Coronary artery (tissue), 2 donors: ENCODE results near the gene PALM3.

Experiments
- DNase-seq: peaks from one replicate; pipeline ENCODE4 v3.0.0-alpha.2; 2017; ENCODE audit warnings: low spot score
- H3K27ac ChIP-seq, 2 donors: fragments of 200-600 bp; sonication (generic); one replicate each; pipeline ENCODE4 v1.5.1; 2016 to 2019
- H3K4me3 ChIP-seq: fragments of 200-600 bp; sonication (generic); 2 replicates; pipeline ENCODE4 v1.5.1; 2016; ENCODE audit warnings: mild to moderate bottlenecking, moderate library complexity
- TF ChIP-seq, protein P1 (sequence below): fragments of 200-600 bp; sonication (generic); IDR thresholded peaks from one replicate; pipeline ENCODE4 v1.5.1; 2019; ENCODE audit warnings: antibody characterized with exemption

The PALM3 gene

DNA sequence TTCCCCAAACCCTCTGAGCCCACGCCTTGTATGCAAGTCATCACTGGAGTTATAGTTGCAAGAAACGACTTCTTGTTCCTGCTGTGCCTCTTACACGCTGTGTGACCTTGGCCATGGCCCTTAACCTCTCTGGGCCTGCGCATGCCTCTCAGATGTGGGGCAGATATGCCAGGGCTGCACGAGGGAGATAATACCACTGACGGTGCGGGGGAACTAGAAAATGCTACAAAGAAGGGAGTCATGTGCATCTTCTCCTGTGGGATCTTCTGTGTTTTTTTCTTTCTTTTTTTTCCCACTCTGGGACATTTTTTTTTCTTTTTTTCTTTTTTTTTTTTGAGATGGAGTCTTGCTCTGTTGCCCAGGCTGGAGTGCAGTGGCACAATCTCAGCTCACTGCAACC lies 33.0 kb upstream of the PALM3 start:
- no peak overlapping the region for H3K27ac ChIP-seq

DNA sequence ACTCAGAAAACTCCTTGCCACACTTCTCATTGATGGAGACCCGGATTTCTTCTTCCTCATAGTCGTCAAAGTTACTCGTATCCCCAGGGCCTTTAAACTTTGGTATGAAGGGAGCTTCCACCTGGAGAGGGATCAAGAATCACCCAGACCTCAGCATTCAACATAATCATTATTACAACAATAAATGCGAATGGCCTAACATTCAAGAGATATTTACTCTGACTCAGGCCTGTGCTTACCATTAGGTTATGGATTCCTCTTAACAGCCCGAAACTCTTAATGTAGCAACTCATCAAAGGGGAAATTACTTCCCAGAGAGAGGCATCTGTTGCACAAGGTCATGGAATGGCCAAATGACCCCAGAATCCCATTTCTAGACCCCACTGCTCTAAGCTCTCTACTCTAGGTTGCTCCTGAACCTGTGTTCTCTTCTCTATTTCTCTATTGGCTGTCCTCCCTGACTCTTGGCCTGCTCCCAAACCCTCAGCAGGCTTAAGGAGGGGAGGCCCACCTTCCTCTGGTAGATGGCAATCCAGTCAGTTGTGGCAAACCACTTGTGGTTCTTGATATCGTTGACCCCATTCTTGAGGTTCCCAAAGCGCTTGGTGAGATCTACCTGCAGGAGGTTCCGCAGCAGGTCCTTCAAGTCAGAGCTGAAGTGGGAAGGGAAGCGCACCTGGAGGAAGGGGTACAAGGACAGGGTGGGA lies 31.4 kb upstream of the PALM3 start:
- TF ChIP-seq, protein P1, sequence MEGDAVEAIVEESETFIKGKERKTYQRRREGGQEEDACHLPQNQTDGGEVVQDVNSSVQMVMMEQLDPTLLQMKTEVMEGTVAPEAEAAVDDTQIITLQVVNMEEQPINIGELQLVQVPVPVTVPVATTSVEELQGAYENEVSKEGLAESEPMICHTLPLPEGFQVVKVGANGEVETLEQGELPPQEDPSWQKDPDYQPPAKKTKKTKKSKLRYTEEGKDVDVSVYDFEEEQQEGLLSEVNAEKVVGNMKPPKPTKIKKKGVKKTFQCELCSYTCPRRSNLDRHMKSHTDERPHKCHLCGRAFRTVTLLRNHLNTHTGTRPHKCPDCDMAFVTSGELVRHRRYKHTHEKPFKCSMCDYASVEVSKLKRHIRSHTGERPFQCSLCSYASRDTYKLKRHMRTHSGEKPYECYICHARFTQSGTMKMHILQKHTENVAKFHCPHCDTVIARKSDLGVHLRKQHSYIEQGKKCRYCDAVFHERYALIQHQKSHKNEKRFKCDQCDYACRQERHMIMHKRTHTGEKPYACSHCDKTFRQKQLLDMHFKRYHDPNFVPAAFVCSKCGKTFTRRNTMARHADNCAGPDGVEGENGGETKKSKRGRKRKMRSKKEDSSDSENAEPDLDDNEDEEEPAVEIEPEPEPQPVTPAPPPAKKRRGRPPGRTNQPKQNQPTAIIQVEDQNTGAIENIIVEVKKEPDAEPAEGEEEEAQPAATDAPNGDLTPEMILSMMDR: no peak
- DNase-seq: no peak
- Histone ChIP-seq H3K27ac (no peak overlapping the region), H3K4me3 (no peak overlapping the region)

More for the DNA sequence above, 33.0 kb upstream of the PALM3 start:
- DNase-seq: no peak
- no peak overlapping the region for H3K4me3 ChIP-seq
- TF ChIP-seq, protein P1: no peak

GRCh38 chr19:14091813-14092462 lies 30.1 kb upstream of the PALM3 start:
- TF ChIP-seq, protein P1: no peak
- Histone ChIP-seq H3K27ac (peak overlapping the region; percentile 97 to 98), H3K4me3 (peak overlapping the region; percentile 86)
- no peak for DNase-seq

DNA sequence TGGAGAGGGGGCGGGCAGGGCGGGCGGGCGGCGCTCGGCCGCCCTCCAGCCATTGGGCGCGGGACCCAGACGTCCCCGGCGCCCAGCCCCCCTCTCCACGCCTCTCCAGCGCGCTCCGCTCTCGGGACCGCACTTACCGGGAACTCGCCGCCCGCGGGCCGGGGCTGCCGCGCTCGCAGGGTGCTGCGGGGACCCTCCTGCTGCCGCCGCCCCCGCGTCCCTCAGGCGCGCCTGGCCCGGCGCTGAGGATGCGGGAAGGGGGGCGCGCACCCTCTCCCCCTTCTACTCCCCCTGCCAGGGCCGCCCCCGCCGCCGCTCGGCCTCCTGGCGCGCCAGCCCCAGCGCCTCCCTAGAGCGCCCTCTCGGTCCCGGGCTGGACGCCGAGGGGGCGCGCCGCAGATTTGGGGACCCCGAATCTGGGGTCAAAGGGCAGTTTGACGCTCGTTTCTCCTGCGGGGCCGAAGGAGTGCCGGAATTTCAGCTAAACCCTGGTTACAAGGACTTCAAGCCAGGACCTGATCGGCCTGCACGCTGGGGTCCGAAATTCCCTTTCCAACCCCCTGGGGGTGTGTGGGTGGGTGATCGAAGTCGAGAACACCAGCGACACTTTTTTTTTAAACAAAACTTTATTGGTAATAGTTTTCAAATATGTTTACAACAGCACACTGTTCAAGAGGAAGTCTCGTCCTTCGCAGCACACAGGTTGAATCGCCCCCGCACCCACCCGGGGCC lies 29.4 kb upstream of the PALM3 start:
- TF ChIP-seq, protein P1: no peak
- H3K27ac ChIP-seq: peak overlapping the region; percentile 97 to 98
- H3K4me3 ChIP-seq: peak overlapping the region; percentile 86
- DNase-seq: peak; percentile 89

- Histone ChIP-seq H3K27ac (peak within 1 kb of the TSS; percentile 97 to 98), H3K4me3 (peak within 1 kb of the TSS; percentile 86)
- DNase-seq: peak; percentile 91
- TF ChIP-seq, protein P1: no peak
Observed at GRCh38 chr19:14090509-14091080, 28.7 kb upstream of the PALM3 start, which contains the start of gene SAMD1. Gene SAMD1, minus strand, starts transcription at chr19:14090751.

- Histone ChIP-seq H3K27ac (peak overlapping the region; percentile 64 to 97), H3K4me3 (peak overlapping the region; percentile 86)
- TF ChIP-seq, protein P1: no peak
- no peak for DNase-seq
Observed at GRCh38 chr19:14089662-14090508, 28.0 kb upstream of the PALM3 start.
